ENCODE results near the gene METTL22.
"Not testable (repeated sequence)": the region's sequence is repeated elsewhere in the genome, so short reads cannot be mapped to it uniquely, and the experiment has no call there.

The METTL22 gene

GRCh38 chr16:8632675-8633182, 11.2 kb downstream of the METTL22 start:
- DNase-seq = no peak

DNA sequence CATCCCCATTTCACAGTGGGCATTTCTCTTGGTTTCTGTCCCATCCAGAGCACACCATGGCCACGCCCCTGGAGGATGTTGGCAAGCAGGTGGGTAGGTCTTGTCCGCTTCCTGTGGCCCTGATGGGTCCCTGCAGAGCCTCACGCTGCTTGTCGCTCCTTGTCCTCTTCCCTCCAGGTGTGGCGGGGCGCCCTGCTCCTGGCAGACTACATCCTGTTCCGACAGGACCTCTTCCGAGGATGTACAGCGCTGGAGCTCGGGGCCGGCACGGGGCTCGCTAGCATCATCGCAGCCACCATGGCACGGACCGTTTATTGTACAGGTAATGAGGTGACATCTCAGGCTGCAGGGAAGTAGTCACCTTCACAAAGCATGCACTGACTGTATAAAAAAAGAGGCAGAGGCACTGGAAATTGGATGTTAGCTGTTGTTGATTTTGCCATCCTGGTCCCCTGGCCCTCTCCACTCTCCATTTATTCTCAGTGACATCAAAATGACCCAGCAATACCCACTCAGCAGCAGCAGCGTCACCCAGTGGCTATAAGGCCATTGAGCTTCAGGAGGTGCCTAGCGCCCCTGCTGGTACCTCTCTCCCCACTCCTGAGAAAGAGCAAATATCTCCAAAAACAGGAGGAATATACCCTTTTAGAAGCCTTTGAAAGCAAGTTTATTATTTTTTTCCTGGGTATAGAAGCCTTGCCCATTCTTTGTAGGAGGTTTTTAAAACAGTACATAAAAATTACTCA, 13.7 kb downstream of the METTL22 start:
- DNase-seq = no peak

GRCh38 chr16:8639694-8640093, 18.2 kb downstream of the METTL22 start:
- no peak for DNase-seq

GRCh38 chr16:8641671-8642070, 20.2 kb downstream of the METTL22 start:
- no peak for DNase-seq

- no peak for DNase-seq
These were observed 20.6 kb downstream of the METTL22 start for GRCh38 chr16:8642146-8642545.

DNA sequence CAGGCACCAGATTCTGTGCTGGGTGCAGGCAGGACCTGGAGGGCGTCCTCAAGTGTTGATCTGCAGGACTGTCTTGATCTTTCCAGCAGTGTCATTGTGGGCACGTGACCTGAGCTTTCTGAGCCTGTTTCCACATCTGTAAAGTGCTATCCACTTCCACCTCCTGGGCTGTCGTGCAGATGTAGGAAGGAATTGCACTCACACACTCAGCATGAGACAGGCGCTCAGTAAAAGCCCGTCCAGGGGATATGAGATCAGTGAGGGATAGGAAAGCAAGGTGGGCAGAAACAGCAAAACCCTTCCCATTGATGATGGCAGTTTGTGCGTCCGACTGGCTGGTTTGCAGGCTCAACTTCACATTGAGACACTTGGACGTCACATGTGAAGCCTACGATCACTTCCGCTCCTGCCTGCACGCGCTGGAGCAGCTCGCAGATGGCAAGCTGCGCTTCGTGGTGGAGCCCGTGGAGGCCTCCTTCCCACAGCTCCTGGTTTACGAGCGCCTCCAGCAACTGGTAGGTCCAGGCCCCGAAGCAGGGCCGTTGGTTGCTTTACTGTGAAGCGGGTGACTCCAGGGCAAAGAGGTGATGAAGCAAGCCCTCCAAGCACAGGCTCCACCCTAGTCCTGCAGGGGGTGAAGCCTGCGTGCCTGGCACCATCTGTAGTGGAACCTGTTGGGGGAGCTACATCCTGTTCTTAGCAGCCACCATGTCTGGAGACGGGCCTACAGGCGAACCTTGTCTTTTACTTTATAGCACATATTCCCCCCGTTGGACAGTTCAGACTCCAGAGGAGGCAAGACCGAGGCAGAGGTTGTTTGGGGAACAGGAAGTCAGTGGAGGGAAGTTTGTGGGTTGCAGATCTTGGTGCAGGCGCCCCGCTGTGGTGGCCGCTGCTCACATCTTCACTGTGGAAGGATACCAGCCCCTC, 23.0 kb downstream of the METTL22 start:
- DNase-seq = no peak

- DNase-seq = no peak
These were observed 23.6 kb downstream of the METTL22 start for GRCh38 chr16:8645141-8645521.

GRCh38 chr16:8645831-8646230, 24.3 kb downstream of the METTL22 start:
- DNase-seq = no peak

DNA sequence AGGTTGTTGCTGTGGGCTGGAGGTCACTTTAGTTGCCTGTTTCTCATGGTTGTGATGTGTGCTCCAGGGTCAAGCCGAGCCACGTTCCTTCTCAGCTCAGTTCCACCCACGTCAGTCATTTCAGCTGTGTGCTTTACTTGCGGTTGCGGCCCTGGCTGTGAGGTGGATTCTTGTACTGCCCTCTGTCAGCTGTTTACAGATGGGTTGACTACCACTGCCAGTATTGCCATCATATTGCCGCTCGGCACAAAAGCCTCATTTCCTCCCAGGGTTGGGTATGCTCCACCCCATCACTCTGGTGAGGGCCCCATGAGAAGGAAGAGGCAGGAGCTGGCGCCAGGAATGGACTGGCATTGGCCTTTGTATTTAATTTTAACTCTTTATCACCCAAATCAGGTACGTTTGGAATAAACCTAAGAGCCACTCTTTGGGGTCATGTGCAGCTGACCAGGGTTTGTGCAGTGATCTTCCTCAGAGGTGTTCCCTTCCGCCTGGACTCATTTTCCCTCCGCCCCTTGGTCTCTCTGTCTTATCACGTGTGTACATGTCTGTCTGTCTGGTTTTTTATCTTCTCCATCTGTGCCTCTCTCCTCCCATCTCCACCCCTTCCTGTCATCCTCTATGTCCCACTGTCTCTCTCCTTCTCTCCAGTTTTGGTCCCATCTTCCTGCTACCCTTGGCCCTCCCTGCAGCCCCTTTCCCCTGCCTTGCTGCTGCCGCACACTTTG, 25.0 kb downstream of the METTL22 start:
- DNase-seq = no peak

- no peak for DNase-seq
These were observed 26.3 kb downstream of the METTL22 start for GRCh38 chr16:8647721-8648318.

GRCh38 chr16:8648877-8649276, 27.4 kb downstream of the METTL22 start:
- DNase-seq = no peak

- DNase-seq = no peak
These were observed 28.5 kb downstream of the METTL22 start for GRCh38 chr16:8649829-8650554.

DNA sequence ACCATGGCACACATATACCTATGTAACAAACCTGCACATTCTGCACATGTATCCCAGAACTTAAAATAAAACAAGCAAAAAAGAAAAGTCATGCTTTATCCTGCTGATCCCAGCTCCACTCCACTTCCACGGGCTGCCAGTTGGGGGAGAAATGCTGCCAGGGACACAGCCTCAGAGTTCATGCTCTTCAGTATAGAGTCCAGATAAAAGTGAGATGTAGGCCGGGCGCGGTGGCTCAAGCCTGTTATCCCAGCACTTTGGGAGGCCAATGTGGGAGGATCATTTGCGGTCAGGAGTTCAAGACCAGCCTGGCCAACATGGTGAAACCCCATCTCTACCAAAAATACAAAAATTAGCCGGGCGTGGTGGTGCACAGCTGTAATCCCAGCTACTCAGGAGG, 30.5 kb downstream of the METTL22 start:
- DNase-seq = not testable (repeated sequence)

DNA sequence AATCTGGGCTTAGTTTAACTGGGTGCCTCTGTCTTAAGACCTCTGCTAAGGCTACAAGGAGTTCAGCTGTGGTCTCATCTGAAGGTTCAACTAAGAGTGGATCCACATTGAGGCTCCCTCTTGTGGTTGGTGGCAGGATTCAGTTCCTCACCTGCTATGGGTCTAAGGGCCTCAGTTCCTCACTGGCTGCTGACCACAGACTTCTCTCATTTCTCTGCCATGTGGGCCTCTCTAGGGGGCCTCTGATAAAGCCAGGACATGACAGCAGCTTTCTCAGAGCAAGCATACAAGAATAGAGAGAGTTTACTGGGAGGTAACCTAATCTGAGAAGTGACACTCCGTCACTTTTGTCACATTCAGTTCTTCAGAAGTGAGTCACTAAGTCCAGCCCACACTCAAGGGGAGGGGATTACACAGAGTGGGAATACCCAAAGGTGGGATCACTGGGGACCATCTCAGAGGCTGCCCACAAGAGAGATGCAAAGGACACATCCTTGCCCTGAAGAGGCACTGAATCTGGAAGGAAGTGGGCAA, 33.8 kb downstream of the METTL22 start:
- DNase-seq = no peak

DNA sequence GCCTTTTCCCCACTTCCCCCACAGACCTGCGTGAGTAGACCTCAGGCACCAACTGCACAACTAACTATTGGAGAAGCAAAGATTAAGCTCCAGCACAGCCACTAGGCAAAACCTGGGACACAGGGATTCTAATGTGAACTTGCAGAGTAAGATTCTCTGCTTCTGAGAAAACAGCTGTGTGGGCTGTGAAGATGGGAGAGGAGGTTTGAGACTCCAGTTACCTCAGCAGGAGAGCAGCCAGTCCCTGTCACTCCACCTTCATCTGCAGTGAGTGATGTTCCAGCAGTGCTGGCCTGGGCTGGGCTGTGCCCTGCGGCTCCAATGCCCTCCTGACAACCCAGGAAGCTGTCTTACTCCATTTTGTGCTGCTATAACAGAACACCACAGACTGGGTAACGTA, 34.9 kb downstream of the METTL22 start:
- DNase-seq = no peak

GRCh38 chr16:8660841-8661301, 39.4 kb downstream of the METTL22 start:
- DNase-seq = peak; percentile 47 to 61

DNA sequence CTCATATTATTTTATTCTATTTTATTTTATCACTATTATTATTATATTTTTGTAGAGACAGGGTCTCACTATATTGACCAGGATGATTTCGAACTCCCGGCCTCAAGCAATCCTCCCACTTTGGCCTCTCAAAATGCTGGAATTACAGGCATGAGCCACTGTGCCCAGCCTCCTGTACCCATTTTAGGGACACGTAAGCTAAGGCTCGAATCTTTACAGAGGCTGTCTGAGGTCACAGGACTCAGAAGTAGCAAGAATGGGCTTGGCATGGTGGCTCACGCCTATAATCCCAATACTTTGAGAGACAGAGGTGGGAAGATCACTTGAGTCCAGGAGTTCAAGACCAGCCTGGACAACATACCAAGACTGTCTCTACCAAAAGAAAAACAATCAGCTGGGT, 40.2 kb downstream of the METTL22 start:
- DNase-seq = no peak

DNA sequence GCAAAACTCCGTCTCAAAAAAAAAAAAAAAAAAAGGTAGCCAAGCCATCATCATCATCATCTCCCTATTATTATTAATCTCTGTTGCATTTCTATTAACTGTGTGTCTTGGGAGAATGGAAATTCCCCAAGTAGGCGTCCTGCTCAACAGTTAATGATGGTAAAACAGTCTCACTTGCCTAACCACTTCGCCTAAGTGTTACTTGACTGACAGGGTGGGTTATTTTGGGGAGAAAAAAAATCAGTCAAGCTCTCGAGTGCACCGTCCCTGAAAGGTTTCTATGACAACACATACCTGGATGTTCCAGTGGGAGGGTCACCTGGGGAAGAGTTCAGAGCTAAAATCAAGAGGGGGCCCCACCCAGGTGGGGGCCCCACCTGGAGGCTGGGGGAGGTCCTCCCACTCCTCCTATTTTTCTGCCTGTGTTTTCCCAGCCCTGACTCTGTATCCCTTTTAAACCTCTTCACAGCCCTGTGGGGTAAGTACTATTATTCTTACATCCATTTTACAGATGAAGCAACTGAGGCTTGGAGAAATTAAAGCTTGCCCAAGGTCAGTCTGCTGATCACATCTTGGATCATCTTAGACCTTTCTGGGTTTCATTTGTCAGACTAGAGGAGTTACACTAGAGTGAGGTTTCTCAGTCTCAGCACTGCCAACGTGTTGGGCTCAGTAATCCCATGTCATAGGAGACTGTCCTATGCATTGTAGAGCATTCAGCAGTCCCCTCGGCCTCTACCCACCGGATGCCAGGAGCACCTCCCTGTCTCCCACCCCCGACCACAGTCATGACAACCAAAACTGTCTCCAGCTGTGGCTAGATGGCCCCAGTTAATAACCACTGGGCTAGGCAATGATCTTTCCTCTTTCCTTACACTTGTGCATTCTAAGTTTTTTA, 41.9 kb downstream of the METTL22 start:
- no peak for DNase-seq

- no peak for DNase-seq
These were observed 44.0 kb downstream of the METTL22 start for GRCh38 chr16:8665529-8665928.

DNA sequence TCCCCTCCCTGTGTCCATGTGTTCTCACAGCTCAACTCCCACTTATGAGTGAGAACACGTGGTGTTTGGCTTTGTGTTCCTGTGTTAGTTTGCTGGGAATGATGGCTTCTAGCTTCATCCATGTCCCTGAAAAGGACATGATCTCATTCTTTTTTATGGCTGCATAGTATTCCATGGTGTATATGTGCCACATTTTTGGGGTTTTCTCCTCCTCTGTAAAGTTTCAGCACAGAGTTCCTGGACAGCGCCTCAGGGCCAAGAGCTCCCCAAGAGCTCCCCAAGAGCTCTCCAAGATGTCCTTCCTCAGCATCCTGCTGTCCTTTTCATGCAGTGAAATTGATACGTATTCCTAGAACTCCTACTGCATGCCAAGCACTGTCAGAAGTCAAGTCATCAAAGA, 46.0 kb downstream of the METTL22 start:
- no peak for DNase-seq

DNA sequence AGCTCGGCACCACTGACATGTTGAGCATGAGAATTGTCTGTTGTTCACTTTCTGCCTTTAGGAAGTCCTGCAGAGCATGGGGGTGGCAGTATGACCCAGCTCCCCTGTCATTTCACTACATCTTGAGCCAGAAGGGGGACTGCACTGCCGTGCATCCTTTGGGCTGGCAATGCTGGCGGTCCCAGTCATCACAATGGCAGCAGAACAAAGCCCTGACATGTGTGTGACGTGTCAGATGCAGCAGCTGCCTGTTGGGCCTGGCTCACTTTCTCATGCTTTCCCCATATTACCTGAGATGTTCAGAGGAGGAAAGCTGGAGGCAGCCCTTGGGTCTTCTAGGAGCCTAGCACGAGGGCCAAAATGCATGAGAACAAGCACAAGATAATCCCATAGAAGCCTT, 46.6 kb downstream of the METTL22 start:
- DNase-seq = no peak

Measured in activated CD4-positive, alpha-beta T cell treated with anti-CD3 and anti-CD28 coated beads, Interleukin-2, amount 50 U/mL, for 4 hours (primary cell).